Measurements from ENCODE around the gene HDAC7.

The HDAC7 gene

DNA sequence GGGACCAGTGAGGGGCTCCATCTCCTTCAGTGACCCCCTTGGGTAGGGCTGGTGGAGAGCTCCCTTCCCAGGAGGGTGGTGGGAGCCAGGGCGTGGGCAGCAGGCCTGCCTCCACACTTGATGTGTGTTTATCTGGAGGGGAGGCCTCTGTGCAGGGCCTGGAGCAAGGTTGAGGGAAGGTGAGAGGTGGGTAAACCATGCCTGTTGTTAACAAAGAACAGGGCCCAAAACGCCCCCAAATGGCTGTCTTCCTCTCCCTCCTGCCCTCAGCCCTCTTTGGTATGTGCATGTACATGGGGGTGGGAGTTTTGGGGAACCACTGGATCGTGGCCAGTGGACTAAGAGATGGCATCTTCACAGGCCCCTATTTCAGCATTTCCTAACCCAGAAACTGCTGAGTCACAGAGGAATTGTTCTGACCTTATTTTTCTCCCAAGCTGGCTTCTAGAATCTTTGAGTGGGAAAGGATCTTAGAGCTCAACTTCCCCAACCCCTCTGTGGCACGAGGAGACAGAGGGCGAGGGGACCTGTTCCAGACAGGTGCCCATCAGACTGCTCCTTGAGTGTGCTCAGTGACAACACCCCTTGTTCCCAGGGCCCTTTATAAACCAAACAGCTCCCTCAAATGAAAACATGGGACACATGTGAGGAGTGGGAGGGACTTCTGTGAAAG lies 43.1 kb downstream of the HDAC7 start:
- DNase-seq: peak; percentile 75

DNA sequence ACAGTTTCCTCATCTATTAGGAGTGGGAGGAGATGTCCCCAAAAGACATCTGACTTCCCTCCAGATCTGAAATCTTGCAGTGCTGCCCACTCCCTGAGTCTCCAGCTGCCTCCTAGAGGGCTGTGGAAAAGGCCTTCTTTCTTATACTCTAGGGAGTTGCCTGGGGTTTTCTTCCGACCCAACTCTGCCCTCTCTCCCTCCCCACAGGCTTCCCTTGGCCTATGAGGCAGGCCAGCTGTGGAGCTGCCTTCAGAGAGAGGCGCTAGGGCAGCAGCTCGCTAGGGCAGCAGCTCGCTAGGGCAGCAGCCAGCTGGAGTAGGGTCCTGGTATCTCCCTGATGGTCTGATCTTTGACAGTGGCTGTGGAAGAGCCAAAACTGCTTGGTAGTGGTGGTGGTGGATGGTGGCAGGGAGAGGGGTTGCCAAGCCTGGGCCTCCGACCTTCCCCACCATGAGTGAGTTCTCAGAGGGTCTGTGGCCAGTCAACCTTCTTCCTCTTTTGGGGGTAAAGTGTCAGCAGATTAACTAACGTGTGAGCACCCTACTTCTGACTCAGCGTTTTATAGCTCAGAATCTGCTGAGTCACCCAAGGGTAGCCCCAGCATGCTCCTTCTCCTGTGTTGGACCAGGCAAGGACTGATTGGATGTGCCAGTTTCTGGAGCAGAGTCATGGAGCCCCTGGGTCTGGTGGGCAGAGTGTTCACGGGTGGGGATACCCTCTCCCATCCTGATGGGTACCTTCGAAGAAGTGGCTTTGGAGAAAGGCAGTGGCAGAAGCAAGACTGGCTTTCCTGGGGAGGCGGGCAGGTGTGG lies 44.4 kb downstream of the HDAC7 start:
- DNase-seq: peak; percentile 93

DNA sequence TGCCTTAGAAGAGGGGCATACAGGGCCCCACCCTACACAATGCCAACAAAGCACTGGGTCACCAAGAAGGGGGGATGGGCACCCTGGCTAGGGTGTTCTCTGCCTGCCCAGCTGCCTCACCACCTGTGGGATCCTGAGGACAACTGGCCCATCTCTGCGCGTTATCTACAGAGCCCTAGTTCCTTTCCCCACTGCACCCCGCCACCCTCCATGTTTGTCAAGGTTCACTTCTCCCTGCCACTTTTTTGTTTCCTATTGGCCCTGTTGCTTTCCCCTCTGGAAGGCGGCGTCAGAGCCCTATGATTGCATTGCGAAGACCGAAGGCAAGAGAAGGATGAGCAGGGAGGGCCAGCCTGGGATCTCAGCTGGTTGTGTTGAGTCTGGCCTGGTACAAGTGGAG lies 45.0 kb downstream of the HDAC7 start:
- DNase-seq: no peak

DNA sequence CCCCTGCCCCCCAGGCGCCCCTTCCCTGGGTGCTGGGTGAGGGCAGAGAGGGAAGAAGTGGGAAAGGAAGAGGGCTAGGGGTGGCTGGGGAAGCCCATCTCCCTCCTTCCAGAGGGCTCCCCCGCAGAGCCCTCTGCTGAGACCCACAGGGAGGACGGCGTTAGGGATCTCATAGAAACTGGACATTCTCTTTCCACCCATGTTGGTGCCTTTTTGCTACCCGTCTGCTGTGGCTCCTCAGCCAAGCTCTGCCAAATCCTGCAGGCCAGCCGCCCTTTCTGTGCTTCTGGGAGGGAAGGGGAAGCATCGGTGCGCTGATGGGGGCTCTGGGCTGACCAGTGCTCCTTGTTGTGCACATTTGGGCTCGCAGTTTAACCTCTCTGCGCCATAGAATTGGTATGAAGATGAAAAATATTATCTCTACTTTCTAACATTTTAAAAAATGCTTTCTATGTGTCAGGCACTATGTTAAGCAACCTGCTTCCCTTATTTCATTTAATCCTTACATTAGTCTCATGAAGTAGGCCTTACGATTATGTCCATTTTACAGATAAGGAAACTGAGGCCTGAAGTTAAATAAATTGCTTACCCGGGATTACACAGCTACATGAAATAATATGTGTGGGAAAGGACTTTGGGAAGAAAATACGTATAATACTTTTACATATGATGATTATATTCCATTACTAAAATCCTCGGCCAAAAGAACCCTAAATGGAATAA lies 45.7 kb downstream of the HDAC7 start:
- peak; percentile 59 for DNase-seq

DNA sequence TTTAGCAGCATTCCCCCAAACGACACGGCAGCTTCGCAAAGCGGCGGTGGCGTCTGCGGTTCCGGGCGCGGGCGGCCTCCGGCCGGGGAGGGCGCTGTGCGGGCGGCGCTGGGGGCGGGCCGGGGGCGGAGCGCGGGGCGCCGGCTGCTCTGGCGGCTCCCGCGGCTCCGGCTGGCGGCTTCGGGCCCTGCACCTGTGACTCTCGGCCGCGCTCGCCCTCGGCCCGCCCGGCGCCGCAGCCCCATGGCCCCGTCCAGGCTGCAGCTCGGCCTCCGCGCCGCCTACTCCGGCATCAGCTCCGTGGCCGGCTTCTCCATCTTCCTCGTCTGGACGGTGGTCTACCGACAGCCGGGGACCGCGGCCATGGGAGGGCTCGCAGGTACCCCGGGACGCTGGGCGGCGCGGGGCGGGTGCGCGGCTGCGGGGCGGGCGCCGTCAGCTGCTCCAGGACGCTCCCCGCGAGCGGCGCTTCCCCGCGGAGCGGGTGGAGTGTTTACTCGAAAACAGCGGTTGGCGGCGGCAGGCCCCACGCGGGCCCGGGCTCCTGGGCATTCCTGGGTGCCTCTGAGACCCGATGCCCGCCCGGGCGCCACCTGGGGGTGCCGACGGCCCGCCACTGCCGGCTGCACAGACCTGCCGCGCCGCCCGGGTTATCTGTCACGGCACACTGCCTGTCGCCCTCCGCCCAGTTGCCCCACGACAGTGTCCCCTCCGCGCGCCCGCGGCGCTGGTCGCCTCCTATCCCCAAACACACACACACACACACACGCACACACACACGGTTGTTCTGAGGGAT lies 46.4 kb downstream of the HDAC7 start, which contains the start of gene SLC48A1:
TSS of gene SLC48A1 (plus strand) at position 177 of the 796 bp plus-strand sequence. CDS start at position 244, 67 bp downstream.
- DNase-seq: peak; percentile 83

DNA sequence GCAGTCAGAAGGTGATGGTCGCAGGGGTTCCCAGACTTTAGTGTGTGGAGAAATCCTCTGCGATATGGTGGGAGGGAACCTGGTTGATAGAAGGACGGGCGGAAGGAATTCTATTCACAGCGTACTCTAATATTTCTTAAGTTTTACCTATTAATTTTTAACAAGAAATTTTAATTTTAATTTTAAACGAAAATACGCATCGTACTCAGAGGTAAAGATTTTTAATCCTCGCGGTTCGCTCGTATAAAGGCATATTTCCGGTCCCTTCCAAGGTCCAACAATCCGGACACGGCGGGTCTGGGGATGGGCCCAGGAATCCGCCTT lies 47.0 kb downstream of the HDAC7 start:
- DNase-seq: no peak

DNA sequence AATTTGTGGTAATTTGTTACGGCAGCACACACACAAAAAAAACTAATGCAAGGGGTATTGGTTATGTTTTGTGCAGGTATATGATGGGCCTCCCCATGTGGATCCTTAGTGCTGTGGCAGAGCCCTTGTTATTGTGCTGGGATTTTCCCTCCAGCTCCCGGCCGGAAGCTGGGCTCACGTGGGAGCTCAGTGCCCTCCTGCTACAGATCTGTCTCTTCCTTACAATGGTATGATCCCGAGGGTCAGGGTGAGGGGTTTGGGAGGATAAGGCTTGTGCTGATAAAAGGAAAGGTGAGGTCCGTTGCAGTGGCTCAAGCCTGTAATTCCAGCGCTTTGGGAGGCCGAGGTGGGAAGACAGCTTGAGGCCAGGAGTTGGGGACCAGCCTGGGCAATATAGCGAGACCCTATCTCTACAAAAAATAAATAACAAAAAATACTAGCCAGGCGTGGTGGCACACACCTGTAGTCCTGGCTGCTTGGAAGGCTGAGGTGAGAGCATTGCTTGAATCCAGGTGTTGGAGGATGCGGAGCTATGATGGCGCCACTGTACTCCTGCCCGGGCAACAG lies 47.5 kb downstream of the HDAC7 start:
- no peak for DNase-seq

DNA sequence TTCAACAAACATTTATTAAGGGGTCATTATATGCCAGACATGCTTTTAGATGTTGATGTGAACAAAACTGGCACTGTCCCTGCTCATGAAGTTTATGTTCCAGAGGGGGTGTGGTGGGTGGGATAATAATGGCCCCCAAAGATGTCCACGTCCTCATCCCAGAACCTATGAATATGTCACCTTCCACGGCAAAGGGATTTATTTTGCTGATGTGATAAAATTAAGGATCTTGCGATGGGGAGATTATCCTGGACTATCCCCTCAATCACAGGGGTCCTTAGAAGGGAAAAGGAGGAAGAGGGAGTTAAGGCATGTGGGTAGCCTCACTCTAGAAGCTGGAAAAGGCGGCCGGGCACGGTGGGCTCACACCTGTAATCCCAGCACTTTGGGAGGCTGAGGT lies 48.4 kb downstream of the HDAC7 start:
- no peak for DNase-seq

DNA sequence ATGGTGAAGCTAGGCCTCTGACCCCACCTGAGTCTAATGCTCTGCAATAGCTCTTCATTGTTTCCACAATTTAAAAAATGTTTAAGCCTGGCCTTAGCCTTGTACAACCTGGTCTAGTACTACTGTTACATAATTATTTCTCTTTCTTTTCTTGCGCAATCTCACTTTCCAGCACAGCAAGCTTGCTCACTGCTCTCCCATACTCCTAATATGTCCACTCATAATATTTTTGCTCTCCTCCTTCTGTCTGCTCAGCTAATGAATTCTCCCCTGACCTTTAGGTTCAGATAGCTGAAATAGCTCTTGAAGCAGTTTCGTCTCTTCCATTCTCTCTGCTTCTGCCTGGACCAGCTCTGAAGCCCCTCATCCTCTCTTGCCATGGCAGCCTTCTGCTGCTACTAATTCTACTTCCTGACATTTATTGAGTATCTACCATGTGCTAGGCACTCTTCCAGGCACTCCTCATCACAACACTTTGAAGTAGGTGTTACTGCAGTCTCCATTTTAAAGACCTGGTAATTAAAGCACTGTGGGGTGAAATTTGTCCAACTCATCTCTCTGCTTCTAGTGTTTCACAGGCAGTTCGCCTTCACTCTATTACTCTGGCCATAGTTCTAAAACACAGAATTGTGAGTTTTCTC lies 49.5 kb downstream of the HDAC7 start:
- DNase-seq: peak; percentile 73

DNA sequence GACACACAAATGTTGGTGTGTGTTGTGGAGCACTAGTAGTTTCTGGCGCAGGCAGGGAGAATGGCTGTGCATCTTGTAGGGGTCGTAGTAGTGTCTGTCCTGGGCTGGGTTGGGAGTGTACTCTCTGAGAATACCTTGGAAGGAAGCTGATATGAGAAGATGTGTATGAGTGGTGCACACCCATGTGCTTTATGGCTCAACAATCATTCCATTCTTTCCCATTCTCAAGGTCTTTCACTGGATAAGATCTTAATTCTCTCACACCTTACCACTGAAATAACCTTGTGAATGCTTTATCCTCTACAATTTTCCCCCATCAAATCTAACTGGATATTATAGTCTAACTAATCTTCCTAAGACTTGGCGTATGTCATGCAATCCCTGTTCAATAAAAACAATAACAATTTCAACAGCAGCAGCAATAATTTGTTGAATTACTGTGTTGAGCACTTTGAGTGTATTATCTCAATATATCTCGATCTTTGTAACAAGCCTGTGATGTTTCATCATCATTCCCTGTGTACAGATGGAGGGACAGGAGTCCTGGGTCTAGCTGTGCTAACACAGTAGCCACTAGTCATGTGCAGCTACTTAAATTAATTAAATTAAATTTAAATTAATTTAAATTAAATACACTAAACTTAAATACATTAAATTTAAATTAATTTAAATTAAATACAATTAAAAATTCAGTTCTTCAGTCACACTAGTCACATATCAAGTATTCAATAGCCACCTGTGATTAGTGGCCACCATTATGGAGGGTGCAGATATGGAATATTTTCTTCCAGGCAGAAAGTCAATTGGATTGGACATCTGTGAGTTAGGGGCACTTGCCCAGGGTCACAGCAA lies 50.2 kb downstream of the HDAC7 start:
- DNase-seq: peak; percentile 61

DNA sequence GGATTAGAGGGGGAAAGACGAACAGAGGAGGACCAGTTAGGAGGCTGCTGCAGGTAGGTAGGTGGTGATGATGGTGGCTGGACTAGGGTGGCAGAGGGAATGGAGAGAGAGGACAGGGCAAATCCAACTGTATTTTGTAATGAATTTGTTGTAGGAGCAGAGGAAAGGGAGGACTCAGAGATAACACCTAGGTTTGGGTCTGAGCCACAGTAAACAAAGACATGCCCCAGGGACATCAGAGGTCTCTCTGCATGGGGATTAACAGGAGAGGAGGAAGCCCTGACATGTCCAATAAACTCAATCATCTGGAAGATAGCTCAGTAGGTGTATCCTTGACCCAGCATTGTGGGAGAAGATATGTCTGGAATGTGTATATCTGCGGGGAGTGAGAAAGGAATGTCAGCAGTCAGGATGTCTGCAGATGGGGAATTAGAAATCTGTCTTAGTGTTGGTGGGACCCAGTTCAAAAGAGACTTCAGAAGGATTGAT lies 51.3 kb downstream of the HDAC7 start:
- DNase-seq: no peak

DNA sequence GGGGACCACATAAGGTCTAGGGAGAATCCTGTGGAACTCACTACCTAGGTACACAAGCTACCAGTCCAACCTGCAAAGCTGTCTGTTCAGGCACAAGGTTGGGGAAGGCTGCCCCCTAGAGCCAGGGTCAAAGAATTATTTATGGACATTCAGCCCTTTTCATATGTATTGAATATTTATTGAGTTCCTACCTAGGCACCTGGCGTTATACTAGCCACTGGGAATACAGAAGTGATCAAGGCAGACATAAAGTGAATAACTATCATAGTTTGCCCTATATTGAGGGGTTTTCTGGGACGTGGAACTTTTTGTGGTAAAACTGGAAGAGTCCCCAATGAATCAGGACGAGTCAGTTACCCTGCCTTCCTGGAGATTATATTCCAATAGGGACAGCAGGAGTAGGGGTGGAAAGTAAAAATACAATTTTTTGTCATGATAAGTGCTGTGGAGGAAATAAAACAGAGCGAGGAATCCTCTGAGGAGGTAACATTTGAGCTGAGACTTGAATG lies 52.4 kb downstream of the HDAC7 start:
- peak; percentile 73 for DNase-seq

DNA sequence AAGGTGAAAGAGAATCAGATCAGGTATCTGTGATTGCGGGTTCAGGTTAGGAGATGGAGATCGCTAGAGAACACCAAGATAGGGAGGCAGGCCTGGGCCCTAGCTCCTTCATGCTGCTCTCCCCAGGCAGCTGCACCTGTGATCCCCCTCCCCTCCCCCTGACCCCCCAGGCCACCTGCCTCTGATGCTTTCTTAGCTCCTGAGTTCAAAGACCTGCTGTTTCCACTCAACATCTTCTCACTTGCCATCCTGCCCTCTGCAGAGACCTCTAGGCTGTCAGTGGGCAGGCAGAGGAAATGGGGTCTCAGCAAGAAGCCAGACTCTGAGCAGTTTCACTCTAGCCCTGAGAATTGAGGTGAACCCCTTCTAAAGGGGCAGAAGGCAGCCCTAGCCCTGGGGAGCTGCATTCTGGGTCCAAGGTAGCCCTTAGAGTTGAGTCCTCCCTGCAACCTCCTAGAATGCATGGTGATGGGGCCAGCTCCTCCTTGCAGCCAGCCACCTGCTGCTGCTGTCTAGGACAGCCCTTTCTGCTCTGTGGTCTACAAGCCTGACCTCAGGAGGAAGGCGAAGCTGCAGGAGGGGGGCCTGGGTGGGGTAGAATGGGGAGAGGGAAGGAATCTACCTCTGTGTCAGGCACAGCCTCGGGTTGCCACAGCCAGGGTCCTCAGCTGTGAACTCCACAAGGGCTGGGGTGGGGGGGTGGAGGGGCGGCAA lies 53.0 kb downstream of the HDAC7 start:
- DNase-seq: no peak

DNA sequence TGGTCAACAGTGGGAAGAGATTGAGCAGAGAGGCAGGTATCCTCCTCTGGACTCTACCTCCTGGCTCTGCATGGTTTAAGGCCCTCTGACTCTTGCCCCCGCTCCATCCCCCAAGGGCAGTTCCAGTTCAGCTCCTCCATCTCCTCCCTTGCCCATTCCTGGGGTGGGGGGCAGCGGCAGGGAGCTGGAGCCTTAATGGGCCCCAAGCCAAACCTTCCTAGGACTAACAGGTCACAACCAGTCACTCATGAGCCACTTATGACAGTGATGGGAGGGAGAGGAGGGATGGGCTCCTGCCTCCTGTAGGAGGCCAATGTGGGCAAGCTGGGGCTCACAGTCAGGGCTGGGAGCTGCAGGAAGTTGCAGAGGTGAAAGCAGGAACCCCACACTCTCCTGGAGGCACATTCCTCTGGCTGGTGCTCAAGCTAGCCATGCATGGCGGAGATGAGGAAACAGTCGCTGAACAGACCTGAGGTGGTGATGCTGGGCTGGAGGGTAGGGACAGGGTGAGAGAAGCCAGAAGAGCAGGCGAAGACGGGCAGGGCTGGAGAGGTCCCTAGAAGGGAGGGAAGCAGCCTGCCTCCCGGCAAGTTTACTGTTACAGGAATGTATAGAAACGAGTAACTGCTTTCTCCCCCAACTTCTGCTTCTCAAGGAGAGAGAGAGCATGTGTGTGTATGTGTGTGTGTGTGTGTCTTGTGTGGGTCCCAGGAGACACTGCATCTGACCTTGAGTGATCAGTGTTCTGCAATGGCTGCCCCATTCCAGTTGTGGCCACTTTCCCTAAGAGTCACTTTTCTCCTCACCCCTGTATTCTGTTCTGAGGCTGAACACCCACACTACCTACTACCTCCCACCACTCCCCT lies 56.0 kb downstream of the HDAC7 start:
- peak; percentile 14 for DNase-seq

DNA sequence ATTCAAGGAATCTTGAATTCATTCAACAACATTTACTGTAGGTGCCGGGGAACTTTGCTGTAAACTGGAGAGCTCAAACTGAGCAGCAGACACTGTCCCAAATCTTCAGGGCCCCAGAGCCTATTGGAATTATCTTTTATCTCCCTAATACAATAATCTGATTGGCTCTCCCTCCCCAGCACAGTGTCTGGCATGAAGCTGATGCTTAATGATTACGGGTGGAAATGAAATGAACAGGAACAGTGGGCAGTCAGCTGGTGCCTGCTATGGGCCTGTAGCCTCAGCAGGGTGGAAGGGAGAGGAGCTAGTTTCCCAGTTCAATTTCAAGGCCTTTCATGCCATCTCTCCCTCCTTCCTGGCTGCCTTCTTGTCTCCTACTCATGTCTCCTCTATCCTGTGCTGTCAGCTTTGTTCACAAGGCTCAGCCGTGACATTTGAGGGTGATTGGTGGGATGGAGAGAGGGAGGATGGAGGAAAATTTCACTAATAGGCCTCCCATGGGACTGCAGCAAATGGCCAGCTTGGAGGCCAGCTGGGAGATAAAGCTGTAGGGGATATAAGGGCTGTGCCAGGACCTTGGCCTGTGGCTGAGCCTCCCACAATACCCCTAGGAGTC lies 56.7 kb downstream of the HDAC7 start:
- no peak for DNase-seq

DNA sequence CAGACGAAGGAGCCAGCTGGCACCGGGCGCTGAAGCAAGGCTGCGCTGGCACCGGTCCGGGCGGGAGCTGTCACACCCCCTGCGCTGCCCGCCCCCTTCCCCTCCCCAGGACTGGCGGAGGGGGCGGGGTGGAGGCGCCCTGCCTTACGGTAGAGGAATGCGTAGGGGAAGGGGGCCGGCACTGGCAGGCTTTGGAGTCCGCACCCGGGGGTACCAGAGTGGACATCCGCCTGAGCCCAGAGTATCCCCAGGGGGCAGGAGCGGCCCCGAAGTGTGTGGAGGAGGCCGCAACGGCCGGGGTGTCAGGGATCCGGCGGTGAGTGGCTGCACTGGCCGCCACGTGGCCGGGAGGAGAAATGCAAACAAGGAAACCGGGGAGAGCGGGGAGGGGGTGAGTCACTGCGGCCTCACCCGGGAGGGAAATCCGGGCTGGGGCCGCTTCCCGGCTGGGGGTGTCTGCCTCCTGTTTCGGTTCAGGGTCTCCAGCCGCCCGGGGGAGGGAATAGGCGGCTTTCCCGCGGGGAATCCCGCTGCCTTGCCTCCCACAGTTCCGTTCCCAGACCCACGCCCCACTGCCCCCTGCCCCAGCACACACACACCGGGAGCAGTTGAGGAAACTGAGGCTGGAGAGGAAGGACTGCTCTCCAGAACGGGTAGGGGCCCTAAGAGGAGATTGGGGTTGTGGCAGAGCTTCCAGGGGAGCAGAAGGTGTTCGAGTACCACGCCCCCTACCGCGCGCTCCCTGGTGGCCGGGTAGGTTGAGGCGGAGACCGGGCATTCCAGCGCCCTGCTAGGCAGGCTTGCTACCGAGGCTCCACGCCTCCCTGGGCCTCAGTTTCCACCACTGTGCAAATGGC lies 60.6 kb downstream of the HDAC7 start, which contains the start of gene RAPGEF3:
TSS of gene RAPGEF3 (minus strand) at position 47 of the 857 bp plus-strand sequence. CDS start 324 bp downstream, outside the sequence.
- peak; percentile 77 for DNase-seq

DNA sequence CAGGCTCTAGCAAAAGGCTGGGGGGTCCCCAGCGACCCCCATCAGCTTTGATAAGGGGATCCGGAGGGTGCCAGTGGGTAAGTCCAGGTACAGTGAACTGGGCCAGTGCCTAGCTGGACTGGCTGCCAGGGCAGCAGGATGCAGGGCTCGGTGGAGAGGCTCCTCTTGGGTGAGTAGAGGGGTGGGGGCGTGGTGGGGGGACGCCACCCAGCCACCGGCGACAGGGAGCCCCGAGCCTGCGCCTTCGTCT lies 61.2 kb downstream of the HDAC7 start:
- DNase-seq: no peak

Data from OCI-M1 (cell line).